Measurements from ENCODE around the gene ABTB2.

- TF ChIP-seq CTCF (conservative IDR thresholded peaks at IDR 0.05 in 1 of 2, IDR thresholded peaks at IDR 0.05 in 1 of 2; ENCODE audit: low read depth in 1 of 2, low read length in 2 of 2) (no peak), EZH2 (IDR thresholded peaks at IDR 0.05; ENCODE audit: low read length, missing control alignments) (no peak)
Measured at GRCh38 chr11:34373727-34374126, 15.9 kb upstream of the ABTB2 start.
